ENCODE data around the gene YPEL1.

The YPEL1 gene

GRCh38 chr22:21735200-21736083 is at the start of gene YPEL1:
TSS of gene YPEL1 (minus strand) at chr22:21735794. CDS start at chr22:21710744, 25,050 bp downstream.
- peak; percentile 90 for DNase-seq

- no peak for DNase-seq
These were observed 44.7 kb upstream of the YPEL1 start for GRCh38 chr22:21780259-21780658.

GRCh38 chr22:21779444-21779843 is 43.9 kb upstream of the YPEL1 start:
- no peak for DNase-seq

GRCh38 chr22:21778705-21779363 is 43.2 kb upstream of the YPEL1 start:
- DNase-seq = no peak

GRCh38 chr22:21771631-21771976 is 36.0 kb upstream of the YPEL1 start:
- no peak for DNase-seq

- no peak for DNase-seq
These were observed 32.8 kb upstream of the YPEL1 start for GRCh38 chr22:21768435-21768834.

- DNase-seq = no peak
These were observed 31.3 kb upstream of the YPEL1 start for GRCh38 chr22:21766691-21767462.

GRCh38 chr22:21765909-21766529 is 30.4 kb upstream of the YPEL1 start:
- DNase-seq = no peak

- DNase-seq = no peak
These were observed 28.6 kb upstream of the YPEL1 start for GRCh38 chr22:21764038-21764804.

GRCh38 chr22:21762712-21763581 is 27.4 kb upstream of the YPEL1 start:
- no peak for DNase-seq

GRCh38 chr22:21761994-21762680 is 26.5 kb upstream of the YPEL1 start:
- no peak for DNase-seq

GRCh38 chr22:21761086-21761485 is 25.5 kb upstream of the YPEL1 start:
- DNase-seq = no peak

GRCh38 chr22:21760640-21761039 is 25.0 kb upstream of the YPEL1 start:
- DNase-seq = no peak

- DNase-seq = no peak
These were observed 24.2 kb upstream of the YPEL1 start for GRCh38 chr22:21759646-21760376.

- no peak for DNase-seq
These were observed 23.5 kb upstream of the YPEL1 start for GRCh38 chr22:21759093-21759492.

- DNase-seq = no peak
These were observed 22.7 kb upstream of the YPEL1 start for GRCh38 chr22:21758091-21758864.

GRCh38 chr22:21755851-21756284 is 20.3 kb upstream of the YPEL1 start:
- no peak for DNase-seq

- no peak for DNase-seq
These were observed 18.9 kb upstream of the YPEL1 start for GRCh38 chr22:21754523-21754922.
